Fibroblast of gingiva (primary cell): ENCODE results near the gene NDUFS6.

Source experiments
- DNase-seq: peaks from one replicate; pipeline ENCODE4 v3.0.0-alpha.2; 2011; ENCODE audit warnings: low read depth

NDUFS6 gene

GRCh38 chr5:1765880-1766235 lies 35.3 kb upstream of the NDUFS6 start:
- no peak for DNase-seq

GRCh38 chr5:1767524-1768282 lies 33.5 kb upstream of the NDUFS6 start:
- DNase-seq = no peak

DNA sequence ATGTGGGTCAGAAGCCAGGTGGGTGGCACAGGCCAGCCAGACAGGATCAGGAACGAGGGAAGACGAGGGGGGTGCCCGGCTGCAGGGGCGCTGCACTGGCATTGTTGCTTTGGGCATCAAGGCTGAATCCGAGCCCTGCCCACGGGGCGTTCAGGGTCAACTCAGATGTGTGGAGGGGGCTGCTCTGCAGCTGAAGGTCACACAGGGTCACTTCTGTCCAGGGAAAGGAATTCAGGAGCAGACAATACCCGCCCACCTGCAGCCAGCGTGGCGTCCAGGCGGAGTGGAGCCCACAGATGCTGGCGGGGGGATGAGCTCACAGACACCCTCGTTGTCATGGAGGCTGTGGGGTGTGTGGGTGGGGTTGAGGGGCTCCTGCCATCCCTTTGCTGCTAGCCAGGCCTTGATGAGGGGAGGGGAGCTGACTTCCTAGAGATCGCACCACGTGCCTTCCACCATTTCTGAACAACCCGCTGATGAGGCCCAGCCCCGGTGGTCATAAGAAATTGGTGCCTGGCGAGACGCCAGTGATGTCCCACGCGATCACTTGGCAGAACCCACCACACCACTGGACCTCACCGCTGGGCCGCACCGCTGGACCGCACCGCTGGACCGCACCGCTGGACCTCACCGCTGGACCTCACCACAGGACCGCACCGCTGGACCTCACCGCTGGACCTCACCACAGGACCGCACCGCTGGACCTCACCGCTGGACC lies 32.8 kb upstream of the NDUFS6 start:
- no peak for DNase-seq

DNA sequence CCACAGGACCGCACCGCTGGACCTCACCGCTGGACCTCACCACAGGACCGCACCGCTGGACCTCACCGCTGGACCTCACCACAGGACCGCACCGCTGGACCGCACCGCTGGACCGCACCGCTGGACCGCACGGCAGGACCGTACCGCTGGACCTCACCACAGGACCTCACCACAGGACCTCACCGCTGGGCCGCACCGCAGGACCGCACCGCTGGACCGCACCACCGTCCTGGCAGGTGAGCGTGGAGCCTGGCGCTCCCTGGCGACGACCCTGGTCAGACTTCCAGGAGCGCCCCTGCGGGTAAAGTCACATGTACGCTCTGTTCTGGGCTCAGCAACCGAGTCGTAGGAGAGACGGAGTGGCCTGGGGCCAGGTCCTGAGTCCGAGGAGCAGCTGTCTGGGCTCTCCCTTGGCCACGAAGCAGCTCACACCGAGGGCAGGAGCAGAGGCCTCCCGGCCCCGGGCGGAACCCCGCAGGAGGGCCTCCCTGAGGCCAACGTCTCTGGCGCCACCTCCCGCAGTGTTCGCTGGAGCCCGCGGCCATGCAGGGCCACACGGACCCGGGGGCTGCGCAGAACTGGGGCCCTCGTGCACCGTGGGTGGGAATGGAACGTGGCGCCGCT lies 32.1 kb upstream of the NDUFS6 start:
- no peak for DNase-seq

DNA sequence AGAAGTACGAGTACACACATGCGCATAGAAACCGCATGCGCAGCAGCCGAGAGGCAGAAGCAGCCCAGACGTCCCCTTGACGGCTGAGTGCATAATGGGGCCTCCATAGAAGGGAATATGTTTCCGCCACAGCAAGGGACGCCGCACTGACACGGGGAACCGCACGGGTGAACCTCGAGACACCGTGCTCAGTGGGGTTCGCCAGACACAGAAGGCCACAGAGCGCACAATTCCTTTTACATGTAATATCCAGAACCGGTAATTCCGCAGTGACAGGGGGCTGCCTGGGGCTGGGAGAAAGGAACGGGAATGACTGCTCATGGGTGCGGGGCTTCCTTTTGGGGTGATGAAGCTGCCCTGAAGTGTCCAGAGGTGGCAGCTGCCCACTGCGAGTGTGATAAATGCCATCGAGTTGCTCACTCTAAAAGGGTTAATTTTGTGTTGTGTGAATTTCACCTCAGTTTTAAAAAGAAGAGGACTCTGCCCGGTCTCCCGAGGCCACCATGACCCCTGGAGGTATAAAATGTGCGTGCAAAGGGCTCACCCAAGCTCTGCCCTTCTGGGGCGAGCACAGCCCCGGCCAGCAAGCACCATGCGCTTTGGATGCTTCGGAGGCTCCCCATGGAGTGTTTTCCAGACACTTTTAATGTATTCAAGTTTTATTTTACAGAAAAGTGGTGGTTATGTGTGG lies 31.3 kb upstream of the NDUFS6 start:
- no peak for DNase-seq

- DNase-seq = no peak
Observed at GRCh38 chr5:1770443-1770802, 30.8 kb upstream of the NDUFS6 start.

DNA sequence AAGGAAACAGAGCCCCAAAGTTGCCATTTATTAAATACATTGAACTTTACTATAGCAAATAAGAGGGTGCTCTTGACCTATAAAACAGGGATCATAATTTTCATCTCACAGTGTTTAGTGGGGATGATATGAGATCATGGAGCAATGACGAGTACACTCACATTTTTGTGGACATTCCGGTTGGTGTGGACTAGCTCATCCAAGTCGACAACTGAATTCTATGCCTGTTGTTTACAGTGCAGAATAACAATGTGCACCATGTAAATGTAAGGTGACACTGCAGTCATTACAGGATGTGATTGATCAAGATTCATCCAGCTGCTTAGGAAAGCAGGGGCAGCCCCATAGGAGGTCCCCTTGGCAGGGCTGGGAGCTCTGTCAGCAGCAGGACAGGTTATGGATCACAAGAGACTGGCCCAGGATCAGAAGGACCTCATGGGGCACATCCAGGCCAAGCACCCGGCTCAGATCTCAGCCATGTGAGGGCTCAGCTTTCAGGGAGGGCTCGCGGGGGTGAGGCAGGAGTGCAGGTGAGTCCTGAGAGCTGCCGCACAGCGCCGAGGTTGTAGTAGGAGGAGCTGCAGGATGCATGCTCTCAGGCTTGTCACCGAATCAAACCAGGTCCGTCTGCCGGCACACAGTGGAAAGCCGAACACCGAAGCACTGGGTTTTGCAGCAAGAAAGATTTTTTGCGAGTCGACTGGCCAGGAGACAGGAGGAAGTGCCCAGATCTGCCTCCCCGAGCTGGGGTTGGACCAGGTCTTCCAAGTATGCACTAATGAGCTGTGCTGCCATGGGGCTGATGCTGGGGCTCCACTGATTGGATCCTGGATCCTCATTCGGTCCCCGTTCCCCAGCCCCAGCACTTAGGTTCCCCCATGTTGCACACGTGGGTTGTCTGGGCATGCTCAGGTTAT lies 29.8 kb upstream of the NDUFS6 start:
- no peak for DNase-seq

GRCh38 chr5:1772634-1773033 lies 28.6 kb upstream of the NDUFS6 start:
- DNase-seq = peak; percentile 20

- DNase-seq = no peak
Observed at GRCh38 chr5:1776831-1777230, 24.4 kb upstream of the NDUFS6 start.

- DNase-seq = no peak
Observed at GRCh38 chr5:1777281-1778137, 23.7 kb upstream of the NDUFS6 start.

DNA sequence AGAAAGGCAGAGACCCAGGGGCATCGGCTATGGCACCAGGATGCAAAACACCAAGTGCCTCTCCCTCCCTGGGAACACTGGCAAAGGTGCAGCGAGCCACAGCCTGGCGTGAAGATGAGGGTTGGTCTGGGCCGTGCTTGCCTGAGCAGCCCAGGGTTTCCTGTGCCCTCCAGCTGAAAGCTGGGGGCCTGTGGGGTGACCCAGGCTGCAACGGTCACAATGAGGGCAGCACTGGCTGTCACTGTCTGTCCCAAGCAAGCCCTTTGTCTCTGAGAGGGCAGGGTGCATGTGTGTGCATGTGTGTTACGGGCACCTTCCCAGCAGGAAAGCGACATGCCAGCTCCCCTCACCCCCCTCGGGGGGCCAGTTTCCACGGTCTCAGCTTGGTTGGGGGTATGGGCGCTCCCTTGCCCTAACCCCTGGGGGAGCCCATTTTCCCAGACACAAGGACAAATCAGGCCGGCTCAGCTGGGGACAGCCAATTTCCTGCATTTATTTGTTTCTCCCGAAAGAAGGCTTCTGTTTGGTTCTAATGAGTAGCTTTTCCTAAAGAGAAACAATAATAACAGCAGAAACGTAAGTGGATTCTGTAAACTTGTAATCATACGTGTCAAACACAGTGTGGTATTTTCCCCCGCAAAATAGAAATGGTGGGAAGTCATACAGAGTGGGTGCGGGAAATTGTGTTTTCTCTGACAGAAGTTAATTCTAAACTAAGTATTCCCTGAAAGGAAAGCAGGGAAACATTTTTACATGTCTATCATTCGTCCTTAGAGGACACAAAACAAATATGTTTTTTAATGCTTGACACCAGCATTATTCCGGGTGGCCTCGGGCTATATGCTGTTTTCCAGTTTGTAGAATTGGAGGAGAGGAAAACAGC lies 22.8 kb upstream of the NDUFS6 start:
- DNase-seq = no peak

DNA sequence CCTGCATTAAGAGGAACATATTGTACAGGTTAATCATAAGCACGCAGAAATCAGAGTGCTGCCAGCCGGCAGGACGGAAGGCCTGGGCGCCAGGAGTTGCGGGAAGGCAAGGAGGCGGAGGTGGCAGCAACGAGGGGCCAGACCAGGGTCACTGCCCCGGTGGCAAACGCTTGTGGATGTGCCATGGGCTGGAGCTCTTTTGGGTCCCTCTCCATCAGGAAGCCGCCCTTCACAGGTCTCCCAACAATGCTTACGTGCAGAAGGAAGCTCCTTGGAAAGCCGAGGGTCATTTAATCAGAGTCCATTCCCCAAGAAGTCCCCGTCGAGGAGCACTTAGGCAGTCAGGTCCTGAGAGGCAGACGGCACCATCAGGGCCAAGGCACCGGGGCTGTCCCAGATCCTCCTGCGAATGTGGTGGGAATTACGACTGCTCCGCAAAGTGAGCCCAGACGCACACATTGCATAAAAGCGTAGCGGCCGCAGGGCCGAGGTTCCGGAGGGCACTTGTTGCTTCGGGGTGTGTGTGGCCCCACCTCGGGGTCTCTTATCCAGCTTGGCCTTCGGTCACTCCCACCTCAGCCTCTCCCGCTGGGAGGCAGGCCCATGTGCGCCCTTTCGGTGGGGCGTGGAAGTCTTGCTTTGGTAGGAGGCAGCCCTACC lies 22.1 kb upstream of the NDUFS6 start:
- DNase-seq = no peak

DNA sequence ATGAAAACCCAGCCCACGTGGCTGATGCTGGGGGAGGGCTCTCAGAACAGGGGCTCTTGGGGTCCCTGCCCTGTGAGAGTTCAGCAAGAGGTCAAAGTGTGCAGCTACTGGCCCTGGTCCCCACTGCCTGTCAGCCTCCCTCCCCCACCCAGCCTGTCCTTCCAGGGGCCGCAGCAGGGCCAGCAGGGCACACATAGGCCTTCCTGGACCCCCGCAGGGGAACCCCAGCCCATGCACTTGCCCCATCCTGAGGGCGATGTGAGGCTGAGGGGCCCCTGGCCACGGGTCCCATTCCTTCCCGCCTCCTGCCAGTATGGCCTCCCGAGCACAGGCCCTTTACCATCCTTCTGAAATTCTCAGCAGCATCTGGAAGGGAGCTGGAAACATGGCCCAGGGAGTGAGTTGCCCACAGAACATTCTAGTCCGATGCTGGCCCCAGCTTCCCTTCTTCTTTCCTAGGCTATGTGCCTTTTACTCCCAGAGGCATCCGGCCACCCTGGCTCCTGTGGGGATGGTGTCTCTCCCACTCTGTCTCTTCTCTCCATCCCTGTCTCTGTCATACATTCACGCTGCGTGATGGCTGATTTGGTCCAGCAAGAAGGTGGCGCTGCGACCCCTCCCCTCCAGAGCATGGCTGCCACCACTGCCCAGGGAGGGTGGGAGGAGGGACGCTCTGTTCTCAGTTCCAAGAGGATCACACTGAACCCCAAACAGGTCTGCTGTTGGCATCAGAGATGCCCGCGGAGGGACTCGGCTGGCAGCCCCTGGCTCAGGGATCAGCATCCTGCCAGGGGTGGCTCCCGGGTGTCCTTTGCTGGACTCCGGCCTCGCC lies 21.2 kb upstream of the NDUFS6 start:
- DNase-seq = no peak

- no peak for DNase-seq
Observed at GRCh38 chr5:1780614-1780930, 20.6 kb upstream of the NDUFS6 start.

DNA sequence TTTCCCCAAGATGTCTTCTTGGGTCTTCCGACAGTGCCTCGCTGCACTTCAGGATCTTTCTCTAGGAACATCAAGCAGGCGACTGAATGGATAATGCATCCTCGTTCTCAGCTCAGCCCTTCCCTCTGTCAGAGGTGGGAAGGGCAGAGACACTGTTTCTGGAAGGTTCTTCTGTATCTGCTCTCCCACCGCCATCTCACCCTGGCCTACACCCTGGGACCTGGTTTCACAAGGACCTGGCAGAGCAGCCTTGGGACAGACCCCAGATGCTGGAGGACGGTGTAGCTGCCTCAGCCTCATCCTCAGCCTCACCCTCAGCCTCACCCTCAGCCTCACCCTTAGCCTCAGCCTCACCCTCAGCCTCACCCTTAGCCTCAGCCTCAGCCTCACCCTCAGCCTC lies 20.1 kb upstream of the NDUFS6 start:
- no peak for DNase-seq

DNA sequence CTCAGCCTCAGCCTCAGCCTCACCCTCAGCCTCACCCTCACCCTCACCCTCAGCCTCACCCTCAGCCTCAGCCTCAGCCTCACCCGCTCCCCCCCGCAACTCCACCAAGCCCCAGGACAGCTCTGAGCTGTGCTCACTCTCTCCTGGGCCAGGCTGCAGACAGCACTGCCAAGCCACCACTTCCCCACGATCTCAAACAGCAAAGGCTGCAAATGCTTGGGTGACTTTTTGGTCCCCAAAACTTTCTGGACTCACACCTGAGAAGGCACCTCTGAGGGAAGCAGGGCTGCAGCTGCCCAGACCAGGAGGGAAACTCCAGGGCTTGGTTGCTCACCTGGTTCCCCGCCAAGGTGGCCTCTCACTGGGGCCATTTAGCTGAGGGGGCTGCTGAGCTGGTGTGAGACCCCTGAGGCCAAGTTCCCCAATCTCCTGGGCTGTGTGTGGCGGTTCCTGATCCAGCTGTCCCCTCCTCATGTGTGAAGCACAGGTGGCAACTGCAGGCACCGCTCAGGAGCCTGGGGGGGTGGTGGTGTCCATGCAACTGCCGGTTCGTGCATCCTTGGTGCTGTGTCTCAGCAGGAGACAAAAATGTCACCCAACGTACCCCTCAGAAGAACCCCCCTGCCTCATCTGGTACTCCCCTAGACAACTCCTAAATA lies 19.4 kb upstream of the NDUFS6 start:
- DNase-seq = no peak

- DNase-seq = no peak
Observed at GRCh38 chr5:1782385-1783215, 18.6 kb upstream of the NDUFS6 start.
